GM12878 (cell line): ENCODE measurements around the gene TDRD9. TPM values are rescaled to one million over a fixed set of nuclear protein-coding genes. Genes with fewer than 3 reads are reported as not detected.

Experiments used
- ATAC-seq: fragments of 200-7000 bp; cut with Tn5 transposase; 3 replicates; pipeline ENCODE4 v1.9.1; 2020; ENCODE audit warnings: mild to moderate bottlenecking, moderate library complexity
- BruUV-seq: library from RNA; stranded (reverse); fragments of 400-500 nt; replicated peaks from 2 replicates; lab custom pipeline; 2021; lab: Mats Ljungman, UMichigan
- CTCF ChIA-PET: fragments of 300-600 bp; sonication (Branson Sonifier 250); formaldehyde crosslinking; extraction: SDS; loops from one replicate; lab custom pipeline; 2021; ENCODE audit warnings: inconsistent platforms; lab: Yijun Ruan, JAX
- POLR2A ChIA-PET: fragments of 350-600 bp; formaldehyde crosslinking; extraction: SDS; loops from one replicate; lab custom pipeline; 2021; ENCODE audit warnings: inconsistent platforms; lab: Charles Lee
- RAD21 ChIA-PET: fragments of 300-600 bp; sonication (Branson Sonifier 250); formaldehyde crosslinking; loops from one replicate; lab custom pipeline; 2023; ENCODE audit warnings: antibody characterized with exemption; ENCODE audit not compliant: unreplicated experiment; lab: Charles Lee
- SMC1A ChIA-PET: fragments of 300-600 bp; sonication (Branson Sonifier 250); formaldehyde crosslinking; loops from one replicate; lab custom pipeline; 2023; ENCODE audit not compliant: unreplicated experiment, uncharacterized antibody; lab: Charles Lee
- DNase-seq: peaks from one replicate; pipeline ENCODE4 v3.0.0-alpha.2; 2011; ENCODE audit warnings: low read depth, low spot score
- FAIRE-seq: peaks from 3 replicates; lab custom pipeline; 2011; peaks lifted over from hg19 to GRCh38; lab: Jason Lieb, UNC
- H2AFZ ChIP-seq: 2 replicates; pipeline ENCODE4 v1.6.0; 2011; ENCODE audit warnings: low read depth, low read length, control low read depth; ENCODE audit not compliant: control insufficient read depth
- H3K27ac ChIP-seq: 2 replicates; pipeline ENCODE4 v1.5.1; 2011; ENCODE audit warnings: control low read depth; ENCODE audit not compliant: control insufficient read depth, insufficient read depth
- H3K27me3 ChIP-seq, 2 experiments: replicated peaks in 1 of 2; 2 replicates each; pipeline versions ENCODE4 v1.6.0 to v1.6.1; 2011; ENCODE audit warnings: low read length in 1 of 2; ENCODE audit not compliant: control insufficient read depth in 2 of 2, insufficient read depth in 2 of 2
- H3K36me3 ChIP-seq, 2 experiments: 2 replicates each; pipeline ENCODE4 v1.5.1; 2011; ENCODE audit warnings: low read length in 1 of 2; ENCODE audit not compliant: control insufficient read depth in 2 of 2, insufficient read depth in 2 of 2
- H3K4me1 ChIP-seq: 2 replicates; pipeline ENCODE4 v1.6.1; 2011; ENCODE audit warnings: mild to moderate bottlenecking, low read length, moderate library complexity, mixed read lengths; ENCODE audit not compliant: control insufficient read depth, insufficient read depth
- H3K4me2 ChIP-seq: 2 replicates; pipeline ENCODE4 v1.6.0; 2011; ENCODE audit warnings: control low read depth; ENCODE audit not compliant: control insufficient read depth, insufficient read depth
- H3K4me3 ChIP-seq: fragments of 200-600 bp; sonication (generic); 2 replicates; pipeline ENCODE4 v1.5.1; 2016
- H3K79me2 ChIP-seq: 2 replicates; pipeline ENCODE4 v1.6.0; 2011; ENCODE audit warnings: low read length; ENCODE audit not compliant: control insufficient read depth, insufficient read depth
- H3K9ac ChIP-seq: 2 replicates; pipeline ENCODE4 v1.8.0; 2011; ENCODE audit warnings: low read length, control low read depth, mixed read lengths; ENCODE audit not compliant: control insufficient read depth, insufficient read depth
- H3K9me3 ChIP-seq: replicated peaks from 3 replicates; pipeline ENCODE4 v1.5.1; 2011; ENCODE audit warnings: mild to moderate bottlenecking, low read length; ENCODE audit not compliant: control insufficient read depth, insufficient read depth
- H4K20me1 ChIP-seq: 2 replicates; pipeline ENCODE4 v1.6.0; 2011; ENCODE audit not compliant: control insufficient read depth, insufficient read depth
- BHLHE40 ChIP-seq, 2 experiments: fragments of 450-650 bp in 1 of 2; IDR thresholded peaks; 2 replicates each; pipeline ENCODE4 v1.6.1; 2011 to 2017; ENCODE audit warnings: low read depth in 2 of 2, borderline replicate concordance in 1 of 2, improper control_type of control experiment in 1 of 2, low read length in 1 of 2, mild to moderate bottlenecking in 1 of 2
- DPF2 ChIP-seq: fragments of 450-650 bp; IDR thresholded peaks from 2 replicates; pipeline ENCODE4 v1.6.1; 2017; ENCODE audit warnings: mild to moderate bottlenecking
- E2F4 ChIP-seq: IDR thresholded peaks from 2 replicates; pipeline ENCODE4 v1.6.1; 2012; ENCODE audit warnings: low read depth, low read length, improper control_type of control experiment
- EGR1 ChIP-seq, 2 experiments: IDR thresholded peaks; 1 replicate in 1 of 2; 2 replicates in 1 of 2; pipeline ENCODE4 v1.6.1; 2011 to 2012; ENCODE audit warnings: low read depth in 2 of 2, low read length in 2 of 2, borderline replicate concordance in 1 of 2, mild to moderate bottlenecking in 1 of 2, moderate library complexity in 1 of 2
- ETV6 ChIP-seq, 2 experiments: fragments of 450-650 bp in 1 of 2; IDR thresholded peaks in 1 of 2; conservative IDR thresholded peaks in 1 of 2; 2 replicates each; pipeline ENCODE4 v1.6.1; 2014; ENCODE audit warnings: antibody characterized with exemption in 1 of 2, borderline replicate concordance in 1 of 2, low read depth in 1 of 2, mild to moderate bottlenecking in 1 of 2, moderate library complexity in 1 of 2
- EZH2 ChIP-seq: IDR thresholded peaks from 2 replicates; pipeline ENCODE4 v1.6.1; 2012; ENCODE audit warnings: low read depth, mild to moderate bottlenecking, control low read depth, inconsistent platforms, low read length, borderline replicate concordance; ENCODE audit not compliant: control insufficient read depth
- IKZF2 ChIP-seq, 2 experiments: fragments of 450-650 bp; IDR thresholded peaks; 2 replicates each; pipeline ENCODE4 v1.6.1; 2017; ENCODE audit warnings: mild to moderate bottlenecking in 2 of 2, moderate library complexity in 2 of 2
- JUND ChIP-seq: IDR thresholded peaks from 2 replicates; pipeline ENCODE4 v1.6.1; 2012; ENCODE audit warnings: low read depth, mild to moderate bottlenecking, low read length, improper control_type of control experiment, moderate library complexity
- NFYB ChIP-seq: IDR thresholded peaks from 2 replicates; pipeline ENCODE4 v1.6.1; 2011; ENCODE audit warnings: low read depth, mild to moderate bottlenecking, low read length, improper control_type of control experiment, moderate library complexity; ENCODE audit not compliant: insufficient read depth
- STAT3 ChIP-seq: IDR thresholded peaks from 2 replicates; pipeline ENCODE4 v1.6.1; 2011; ENCODE audit warnings: low read depth, low read length, improper control_type of control experiment
- ZNF384 ChIP-seq: IDR thresholded peaks from 2 replicates; pipeline ENCODE4 v1.6.1; 2012; ENCODE audit warnings: low read depth, mild to moderate bottlenecking, low read length, improper control_type of control experiment, borderline replicate concordance
- ZNF622 ChIP-seq: fragments of 450-650 bp; IDR thresholded peaks from 2 replicates; pipeline ENCODE4 v1.6.1; 2017; ENCODE audit warnings: mild to moderate bottlenecking, inconsistent platforms
- WGBS: methylation state at CpG from one replicate; pipeline ENCODE4 v1.1.6; 2016; ENCODE audit warnings: low lambda C conversion rate; ENCODE audit not compliant: insufficient replicate concordance, insufficient coverage; ENCODE audit errors: missing lambda C conversion rate; 5-methylcytosine and 5-hydroxymethylcytosine counted together
- in situ Hi-C: fragments of 300-500 bp; cut with MboI; formaldehyde crosslinking; loops from 9 replicates; pipeline ENCODE4 v1.14.3; 2018; ENCODE audit warnings: mixed read lengths
- intact Hi-C: fragments of 100-400 bp; cut with micrococcal nuclease; formaldehyde crosslinking; loops from one replicate; pipeline ENCODE4 v1.14.2; 2022; ENCODE audit not compliant: unreplicated experiment
- polyA plus RNA-seq, 11 experiments: library from polyadenylated mRNA; depleted of rRNA in 4 of 11; unstranded in 6 of 11; stranded (reverse) in 5 of 11; fragments of >200 nt; fragmentation: Nextera tagmentation in 4 of 11; fragmentation: Illumina TruSeq in 1 of 11; extraction: Ambion mirVana in 4 of 11; extraction: Trizol in 1 of 11; gene quantifications; 1 replicate in 1 of 11; 2 replicates in 10 of 11; pipeline versions ENCODE4 v1.2.1 to v1.2.3, GENCODE V29; 2011 to 2016; ENCODE audit warnings: inconsistent platforms in 2 of 11, missing spikeins in 2 of 11, low read depth in 1 of 11
- total RNA-seq, 4 experiments: library from RNA; depleted of rRNA in 3 of 4; stranded (reverse); fragments of >200 nt in 3 of 4; fragmentation: Illumina TruSeq in 1 of 4; extraction: Trizol in 1 of 4; gene quantifications; 2 replicates each; pipeline versions ENCODE4 v1.2.1 to v1.2.3, GENCODE V29; 2013 to 2021

The TDRD9 gene
- total and polyA plus RNA-seq, 10 of the 15 experiments (the other 5 are each of a cell fraction or from before 2014, with no cell fraction given): 0.12 TPM; not detected in 9

DNA sequence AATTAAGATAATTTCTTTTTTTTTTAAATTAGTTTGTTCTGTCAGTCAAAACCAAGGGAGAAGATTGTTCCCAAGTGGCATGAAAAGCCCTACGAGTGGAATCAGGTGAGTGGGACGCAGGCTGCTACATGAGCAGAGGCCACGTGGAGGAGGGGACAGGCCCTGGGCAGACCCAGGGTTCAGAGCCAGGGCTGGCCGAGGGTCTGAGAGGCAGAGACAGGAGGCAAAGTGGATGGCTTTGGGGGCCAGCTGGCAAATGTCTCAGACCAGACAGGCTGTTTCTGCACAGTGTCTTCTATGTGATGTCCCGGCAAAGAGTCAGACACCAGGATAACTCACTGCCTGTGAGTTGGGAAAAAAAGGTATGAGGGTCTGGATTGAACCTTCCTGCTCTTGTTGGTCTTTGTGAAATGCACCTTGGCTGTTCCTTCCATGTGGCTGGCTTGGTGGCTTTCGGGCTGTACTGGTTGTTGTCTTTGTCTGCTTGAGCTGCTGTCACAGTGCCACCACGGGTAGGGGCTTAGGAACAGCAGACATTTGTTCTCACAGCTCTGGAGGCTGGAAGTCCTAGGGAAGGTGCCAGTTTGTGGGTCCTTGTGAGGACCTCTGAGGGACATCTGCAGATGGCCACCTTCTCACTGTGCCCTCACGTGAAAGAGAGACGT is 121.5 kb downstream of the TDRD9 start:
- Histone ChIP-seq H3K27me3 (peaks cover 0 to 7% of the 10 kb centered on the region in 2 experiments; a peak in 2 of 4 replicates), H3K4me1 (no peaks in the 10 kb centered on the region; the same call in 1 of the 2 replicates), H3K36me3 (no peaks in the 10 kb centered on the region), H3K9ac (no peak overlapping the region)
- intact Hi-C loops: no loop called here
- DNase-seq (no peak), FAIRE-seq (no peak)
- TF ChIP-seq ETV6 (conservative IDR thresholded peaks at IDR 0.05 in 1 of 2, IDR thresholded peaks at IDR 0.05 in 1 of 2; ENCODE audit: borderline replicate concordance in 1 of 2, low read depth in 1 of 2) (no peak), BHLHE40 (IDR thresholded peaks at IDR 0.05; ENCODE audit: borderline replicate concordance in 1 of 2, low read depth in 2 of 2, low read length in 1 of 2) (no peak), E2F4 (no peak), NFYB (no peak), STAT3 (no peak), ZNF384 (no peak), EZH2 (no peak), EGR1 (IDR thresholded peaks at IDR 0.05; ENCODE audit: borderline replicate concordance in 1 of 2, low read depth in 2 of 2, low read length in 2 of 2) (no peak), DPF2 (no peak), ZNF622 (no peak), IKZF2 (IDR thresholded peaks at IDR 0.05) (no peak), JUND (no peak)
- TF ChIP-seq, all 136 proteins: peak for 0
- no peak for ATAC-seq
- no peaks in the 10 kb centered on the region for H4K20me1 ChIP-seq
- H2AFZ ChIP-seq: no peak overlapping the region
- H3K79me2 ChIP-seq: no peaks in the 10 kb centered on the region
- no peaks in the 10 kb centered on the region for H3K9me3 ChIP-seq
- ChIA-PET CTCF (no interaction called here), RAD21 (no interaction called here), SMC1A (interaction anchor here (0.6 kb wide), 1 partner anchor 12 kb away, joined by 3 read pairs; no protein-coding TSS in a partner anchor), POLR2A (no interaction called here)
- no peak overlapping the region for H3K27ac ChIP-seq
- no peak overlapping the region for H3K4me3 ChIP-seq
- WGBS: 38% methylated on average over 9 of the region's 9 CpGs
- H3K4me2 ChIP-seq: no peak overlapping the region
- no TSS peak for BruUV-seq
- in situ Hi-C loops: no loop called here
